ENCODE measurements around the gene MSI2. TPM values are rescaled to one million over a fixed set of nuclear protein-coding genes. Genes with fewer than 3 reads are reported as not detected.

MSI2 gene
- total and polyA plus RNA-seq, 9 of the 15 experiments (the other 6 are each of a cell fraction or from before 2014, with no cell fraction given): 4.6 to 61.8 (median 42.4) TPM

- no peak for TF ChIP-seq ARID4B (CRISPR knock-in tag; IDR thresholded peaks at IDR 0.05)
- no peak for TF ChIP-seq NR4A1 (CRISPR knock-in tag; IDR thresholded peaks at IDR 0.05)
- TF ChIP-seq NR4A1 (tag; IDR thresholded peaks at IDR 0.05): peak; percentile 67; the same call in 1 of the 2 replicates
- no peak for TF ChIP-seq ZNF324 (CRISPR knock-in tag; IDR thresholded peaks at IDR 0.05)
- no peak for TF ChIP-seq ZNF41 (CRISPR knock-in tag; conservative IDR thresholded peaks at IDR 0.05)
- no peak for TF ChIP-seq ZNF174 (CRISPR knock-in tag; IDR thresholded peaks at IDR 0.05)
- TF ChIP-seq ZNF589 (CRISPR knock-in tag; IDR thresholded peaks at IDR 0.05; ENCODE audit: low read depth): peak; percentile 89; the same call in 1 of the 2 replicates
- no peak for TF ChIP-seq ZNF318 (IDR thresholded peaks at IDR 0.05; ENCODE audit: borderline replicate concordance in 1 of 2, low read depth in 1 of 2)
- TF ChIP-seq POLR2AphosphoS2 (IDR thresholded peaks at IDR 0.05; ENCODE audit: low read length): no peak
These were observed 123.0 kb downstream of the MSI2 start (continued) for GRCh38 chr17:57379237-57379894.

All from K562 (cell line).